H1 (cell line): Measurements from ENCODE around the gene SLC39A11. TPM values are rescaled to one million over a fixed set of nuclear protein-coding genes. Genes with fewer than 3 reads are reported as not detected.

ENCODE experiments used
- CTCF ChIA-PET: fragments of 300-600 bp; sonication (Branson Sonifier 250); formaldehyde crosslinking; loops from one replicate; lab custom pipeline; 2021; ENCODE audit not compliant: partially characterized antibody; lab: Charles Lee
- POLR2A ChIA-PET: fragments of 300-600 bp; sonication (Branson Sonifier 250); formaldehyde crosslinking; loops from one replicate; lab custom pipeline; 2021; ENCODE audit warnings: inconsistent platforms; ENCODE audit not compliant: partially characterized antibody; lab: Charles Lee
- DNase-seq, 2 experiments: peaks; one replicate each; pipeline versions ENCODE4 v3.0.0 to v3.0.0-alpha.2; 2010 to 2022; ENCODE audit warnings: low spot score in 2 of 2, low read depth in 1 of 2, mixed read lengths in 1 of 2
- FAIRE-seq: peaks from 2 replicates; lab custom pipeline; 2011; peaks lifted over from hg19 to GRCh38; lab: Jason Lieb, UNC
- H2AFZ ChIP-seq: 2 replicates; pipeline ENCODE4 v1.8.1; 2012; ENCODE audit warnings: low read length, inconsistent platforms
- H2AK5ac ChIP-seq: 2 replicates; pipeline ENCODE4 v1.6.1; 2013; ENCODE audit warnings: low read depth, low read length
- H2BK120ac ChIP-seq: replicated peaks from 2 replicates; pipeline ENCODE3; 2013; ENCODE audit warnings: low read depth, low read length, inconsistent platforms
- H2BK12ac ChIP-seq: 2 replicates; pipeline ENCODE4 v1.6.1; 2013; ENCODE audit warnings: low read depth, low read length
- H2BK15ac ChIP-seq: 2 replicates; pipeline ENCODE4 v1.6.1; 2013; ENCODE audit warnings: low read length
- H2BK20ac ChIP-seq: 2 replicates; pipeline ENCODE4 v1.6.1; 2013; ENCODE audit warnings: low read length
- H2BK5ac ChIP-seq: 2 replicates; pipeline ENCODE4 v1.6.1; 2013; ENCODE audit warnings: low read depth, low read length
- H3K14ac ChIP-seq: 2 replicates; pipeline ENCODE4 v1.6.1; 2013; ENCODE audit warnings: inconsistent platforms; ENCODE audit not compliant: insufficient read length
- H3K18ac ChIP-seq: 2 replicates; pipeline ENCODE4 v1.6.1; 2013; ENCODE audit warnings: low read length; ENCODE audit errors: extremely low read depth
- H3K23ac ChIP-seq: 2 replicates; pipeline ENCODE4 v1.6.1; 2013; ENCODE audit warnings: inconsistent platforms; ENCODE audit not compliant: insufficient read length
- H3K23me2 ChIP-seq: 2 replicates; pipeline ENCODE4 v1.6.1; 2013; ENCODE audit warnings: low read depth, low read length
- H3K27ac ChIP-seq: 2 replicates; pipeline ENCODE4 v1.6.1; 2011; ENCODE audit warnings: low read depth, low read length, inconsistent platforms
- H3K27me3 ChIP-seq, 4 experiments: replicated peaks in 1 of 4; 1 replicate in 1 of 4; 2 replicates in 3 of 4; pipeline versions ENCODE4 v1.6.1 to v1.8.1; 2011 to 2013; ENCODE audit warnings: low read length in 3 of 4, mild to moderate bottlenecking in 3 of 4, inconsistent platforms in 2 of 4, mixed read lengths in 2 of 4, moderate library complexity in 1 of 4; ENCODE audit not compliant: control insufficient read depth in 3 of 4, insufficient read depth in 3 of 4; ENCODE audit errors: extremely low read depth in 1 of 4
- H3K36me3 ChIP-seq, 4 experiments: 2 replicates each; pipeline versions ENCODE4 v1.6.1 to v1.8.1; 2011 to 2013; ENCODE audit warnings: mild to moderate bottlenecking in 4 of 4, low read length in 3 of 4, moderate library complexity in 2 of 4, control low read depth in 1 of 4, inconsistent platforms in 1 of 4; ENCODE audit not compliant: insufficient read depth in 4 of 4, control insufficient read depth in 2 of 4
- H3K4ac ChIP-seq: replicated peaks from 2 replicates; pipeline ENCODE3; 2013; ENCODE audit warnings: low read length, low read depth, mixed read lengths, inconsistent platforms; ENCODE audit not compliant: insufficient read length
- H3K4me1 ChIP-seq, 4 experiments: replicated peaks in 1 of 4; 1 replicate in 1 of 4; 2 replicates in 3 of 4; pipeline versions ENCODE4 v1.6.1 to v1.8.1; 2011 to 2013; ENCODE audit warnings: low read length in 3 of 4, inconsistent platforms in 2 of 4, mixed read lengths in 1 of 4; ENCODE audit not compliant: insufficient read depth in 4 of 4, control insufficient read depth in 3 of 4
- H3K4me2 ChIP-seq, 2 experiments: 2 replicates each; pipeline versions ENCODE4 v1.6.1 to v1.8.1; 2011 to 2013; ENCODE audit warnings: low read depth in 2 of 2, low read length in 2 of 2, control low read depth in 1 of 2, inconsistent platforms in 1 of 2, mild to moderate bottlenecking in 1 of 2; ENCODE audit not compliant: insufficient read depth in 1 of 2
- H3K4me3 ChIP-seq, 4 experiments: fragments of 200-600, 300-600 bp in 1 of 4; sonication (generic), shearing (Covaris generic), sonication (Bioruptor Twin) in 1 of 4; 2 replicates each; pipeline versions ENCODE4 v1.5.1 to v1.8.1; 2011 to 2016; ENCODE audit warnings: low read length in 4 of 4, low read depth in 3 of 4, control low read depth in 2 of 4, inconsistent platforms in 2 of 4, mild to moderate bottlenecking in 2 of 4, mixed read lengths in 1 of 4, moderate library complexity in 1 of 4; ENCODE audit not compliant: insufficient read depth in 2 of 4; ENCODE audit errors: extremely low read depth in 1 of 4
- H3K56ac ChIP-seq: replicated peaks from 2 replicates; pipeline ENCODE3; 2013; ENCODE audit warnings: low read depth, mild to moderate bottlenecking, mixed read lengths, low read length, inconsistent platforms; ENCODE audit not compliant: insufficient read length
- H3K79me1 ChIP-seq: 2 replicates; pipeline ENCODE4 v1.6.1; 2013; ENCODE audit warnings: low read depth, low read length, control low read depth
- H3K79me2 ChIP-seq, 2 experiments: 2 replicates each; pipeline versions ENCODE4 v1.6.1 to v1.8.1; 2012 to 2013; ENCODE audit warnings: low read length in 2 of 2, mild to moderate bottlenecking in 2 of 2, inconsistent platforms in 1 of 2; ENCODE audit not compliant: insufficient read depth in 2 of 2, control insufficient read depth in 1 of 2
- H3K9ac ChIP-seq, 4 experiments: replicated peaks in 1 of 4; 1 replicate in 1 of 4; 2 replicates in 3 of 4; pipeline versions ENCODE4 v1.6.1 to v1.8.1; 2011 to 2013; ENCODE audit warnings: low read depth in 3 of 4, low read length in 3 of 4, control low read depth in 2 of 4, mild to moderate bottlenecking in 2 of 4, moderate library complexity in 2 of 4, inconsistent platforms in 1 of 4; ENCODE audit errors: extremely low read depth in 1 of 4
- H3K9me3 ChIP-seq, 2 experiments: 2 replicates each; pipeline versions ENCODE4 v1.6.1 to v1.8.1; 2012 to 2013; ENCODE audit warnings: mild to moderate bottlenecking in 2 of 2, moderate library complexity in 2 of 2, control low read depth in 1 of 2, inconsistent platforms in 1 of 2, low read depth in 1 of 2, low read length in 1 of 2, mixed read lengths in 1 of 2; ENCODE audit not compliant: insufficient read depth in 2 of 2
- H4K20me1 ChIP-seq, 2 experiments: replicated peaks in 1 of 2; 2 replicates each; pipeline versions ENCODE3 to v1.8.1; 2011 to 2013; ENCODE audit warnings: inconsistent platforms in 2 of 2, low read length in 2 of 2, mild to moderate bottlenecking in 1 of 2; ENCODE audit not compliant: insufficient read depth in 2 of 2, control insufficient read depth in 1 of 2
- H4K5ac ChIP-seq: 2 replicates; pipeline ENCODE4 v1.6.1; 2013; ENCODE audit warnings: low read length, low read depth, mixed read lengths, inconsistent platforms; ENCODE audit not compliant: insufficient read length
- H4K8ac ChIP-seq: 2 replicates; pipeline ENCODE4 v1.8.0; 2013; ENCODE audit warnings: mild to moderate bottlenecking, moderate library complexity, low read length, inconsistent platforms; ENCODE audit not compliant: insufficient read depth; ENCODE audit errors: extremely low read depth
- H4K91ac ChIP-seq: replicated peaks from 2 replicates; pipeline ENCODE3; 2013; ENCODE audit warnings: low read length, mixed read lengths, inconsistent platforms; ENCODE audit not compliant: insufficient read length
- ASH2L ChIP-seq: fragments of 200-600, 300-600 bp; sonication (generic); IDR thresholded peaks from one replicate; pipeline ENCODE4 v1.7.1; 2017; ENCODE audit warnings: low read length
- NANOG ChIP-seq: IDR thresholded peaks from 2 replicates; pipeline ENCODE4 v1.6.1; 2011; ENCODE audit warnings: low read length, low read depth, mild to moderate bottlenecking, inconsistent platforms; ENCODE audit not compliant: insufficient read depth, poor library complexity, severe bottlenecking
- RNF2 ChIP-seq: fragments of 200-900, 300-1000 bp; sonication (generic); IDR thresholded peaks from 2 replicates; pipeline ENCODE4 v1.7.1; 2016; ENCODE audit warnings: borderline replicate concordance, low read depth, mild to moderate bottlenecking, antibody characterized with exemption, low read length; ENCODE audit not compliant: poor library complexity, severe bottlenecking; ENCODE audit errors: missing control alignments
- SAP30 ChIP-seq: fragments of 300-600 bp; sonication (generic); IDR thresholded peaks from 2 replicates; pipeline ENCODE4 v1.7.1; 2012; ENCODE audit warnings: low read length, moderate library complexity, mild to moderate bottlenecking, inconsistent platforms; ENCODE audit not compliant: insufficient read depth, insufficient replicate concordance
- SUZ12 ChIP-seq: fragments of 200-600 bp; sonication (generic); IDR thresholded peaks from 2 replicates; pipeline ENCODE4 v1.6.1; 2012; ENCODE audit warnings: mild to moderate bottlenecking, inconsistent platforms, low read length, moderate library complexity, mixed read lengths
- WGBS, 2 experiments: shearing (Covaris generic) in 1 of 2; methylation state at CpG; one replicate each; pipeline versions ENCODE4 v1.1.6 to v1.1.7; 2013 to 2015; ENCODE audit warnings: low lambda C conversion rate in 2 of 2, mixed read lengths in 2 of 2, inconsistent platforms in 1 of 2, low coverage in 1 of 2, missing lambda C conversion rate in 1 of 2; ENCODE audit not compliant: insufficient replicate concordance in 2 of 2, insufficient coverage in 1 of 2, insufficient read length in 1 of 2; ENCODE audit errors: extremely low coverage in 1 of 2, missing lambda C conversion rate in 1 of 2; 5-methylcytosine and 5-hydroxymethylcytosine counted together
- polyA plus RNA-seq, 7 experiments: library from polyadenylated mRNA; depleted of rRNA in 3 of 7; stranded (reverse) in 5 of 7; unstranded in 2 of 7; fragments of >200 nt in 5 of 7; fragments of 200-250 nt in 2 of 7; gene quantifications; 1 replicate in 5 of 7; 2 replicates in 1 of 7; 4 replicates in 1 of 7; pipeline versions ENCODE4 v1.2.1 to v1.2.3, GENCODE V29; 2011 to 2013; ENCODE audit warnings: missing spikeins in 2 of 7, mixed read lengths in 2 of 7
- total RNA-seq: library from RNA; stranded (reverse); fragmentation: NEBNext Ultra II Directional; extraction: Animal tissue kit (Norgen Biotek cat#: 25700); gene quantifications from 2 replicates; pipeline ENCODE4 v1.2.1, GENCODE V29; 2021

The SLC39A11 gene
- total and polyA plus RNA-seq, 2 of the 8 experiments (the other 6 are each of a cell fraction or from before 2014, with no cell fraction given) = 12.2 to 19.6 TPM

DNA sequence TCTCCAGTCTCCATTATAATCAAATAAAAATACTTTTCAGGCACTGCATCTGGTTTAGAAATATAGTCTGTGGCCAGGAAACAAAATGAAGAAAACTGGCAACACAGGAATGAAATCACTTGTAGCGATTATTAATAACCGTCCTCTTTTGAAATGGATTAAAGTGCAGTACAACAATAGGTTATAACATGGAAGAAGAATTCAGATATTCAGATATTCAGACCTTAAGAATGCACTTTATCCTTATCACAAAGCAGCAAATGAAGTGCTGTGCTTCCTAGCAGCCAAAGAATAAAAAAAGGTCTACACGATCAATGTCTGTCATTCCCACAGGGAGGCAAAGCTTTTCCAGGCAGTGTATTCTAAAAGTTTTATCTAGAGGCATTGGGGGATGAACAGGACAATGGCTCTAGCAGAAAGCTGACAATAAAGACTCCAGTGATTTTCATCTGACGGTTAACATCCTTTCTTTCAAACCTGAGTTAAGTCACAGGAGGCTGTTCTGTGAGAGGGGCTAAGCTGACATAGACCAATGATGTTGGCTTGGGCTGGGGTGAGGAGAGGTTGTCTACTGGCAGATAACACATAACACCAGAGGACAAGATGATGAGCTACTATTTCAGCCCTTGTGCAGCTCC lies 259.2 kb downstream of the SLC39A11 start:
- no peak overlapping the region for H3K23ac ChIP-seq
- POLR2A ChIA-PET = no interaction called here
- CTCF ChIA-PET = interaction anchor here (0.6 to 2.9 kb wide), 5 partner anchors 9 to 1103 kb away, joined by 3 to 12 read pairs (median 3); no protein-coding TSS in a partner anchor
- DNase-seq (no peak), FAIRE-seq (no peak)
- no peak overlapping the region for H3K56ac ChIP-seq
- H3K27me3 ChIP-seq = no peaks in the 10 kb centered on the region
- H2AFZ ChIP-seq = no peak overlapping the region
- no peaks in the 10 kb centered on the region for H3K79me2 ChIP-seq
- H3K14ac ChIP-seq = no peak overlapping the region
- no peak overlapping the region for H2BK120ac ChIP-seq
- H3K9ac ChIP-seq = no peak overlapping the region
- no peak overlapping the region for H4K5ac ChIP-seq
- H2BK15ac ChIP-seq = no peak overlapping the region
- H2BK12ac ChIP-seq = no peak overlapping the region
- no peaks in the 10 kb centered on the region for H4K20me1 ChIP-seq
- H3K79me1 ChIP-seq = no peaks in the 10 kb centered on the region
- H3K4me1 ChIP-seq = no peaks in the 10 kb centered on the region
- H2BK5ac ChIP-seq = no peak overlapping the region
- H3K27ac ChIP-seq = no peak overlapping the region
- no peaks in the 10 kb centered on the region for H3K36me3 ChIP-seq
- no peak overlapping the region for H3K4ac ChIP-seq
- no peaks in the 10 kb centered on the region for H3K9me3 ChIP-seq
- H2BK20ac ChIP-seq = no peak overlapping the region
- H4K8ac ChIP-seq = no peak overlapping the region
- H3K23me2 ChIP-seq = no peaks in the 10 kb centered on the region
- no peak overlapping the region for H3K4me3 ChIP-seq
- no peak overlapping the region for H2AK5ac ChIP-seq
- no peak overlapping the region for H4K91ac ChIP-seq
- no peak overlapping the region for H3K18ac ChIP-seq
- H3K4me2 ChIP-seq = no peak overlapping the region
- 91% methylated on average over 4 of the region's 4 CpGs; no CpG with 5 or more reads in 1 of the 2 experiments for WGBS, 2 experiments
- TF ChIP-seq NANOG = no peak
- TF ChIP-seq SAP30 = no peak
- TF ChIP-seq SUZ12 = no peak
- TF ChIP-seq ASH2L = no peak
- TF ChIP-seq RNF2 = no peak
